Thyroid gland (tissue), 4 donors: Measurements from ENCODE around the gene VPS9D1. TPM values are rescaled to one million over a fixed set of nuclear protein-coding genes. Genes with fewer than 3 reads are reported as not detected.

Source experiments
- DNase-seq, 2 donors: peaks; one replicate each; pipeline ENCODE4 v3.0.0-alpha.2; 2019
- H3K27ac ChIP-seq, 3 donors: fragments of 200-600 bp; sonication (generic); 1 replicate in 2 of 3; 2 replicates in 1 of 3; pipeline ENCODE4 v1.5.1; 2016 to 2019; ENCODE audit warnings: mild to moderate bottlenecking in 1 of 3, moderate library complexity in 1 of 3
- H3K27me3 ChIP-seq: fragments of 200-600 bp; sonication (generic); one replicate; pipeline ENCODE4 v1.5.1; 2019
- H3K36me3 ChIP-seq, 2 donors: fragments of 200-600 bp; sonication (generic); one replicate each; pipeline ENCODE4 v1.5.1; 2016 to 2019
- H3K4me1 ChIP-seq, 2 donors: fragments of 200-600 bp; sonication (generic); one replicate each; pipeline ENCODE4 v1.5.1; 2017 to 2019
- H3K4me3 ChIP-seq, 3 donors: fragments of 200-600 bp; sonication (generic); replicated peaks in 1 of 3; 1 replicate in 2 of 3; 2 replicates in 1 of 3; pipeline ENCODE4 v1.5.1; 2016; ENCODE audit warnings: mild to moderate bottlenecking in 1 of 3
- H3K9me3 ChIP-seq: fragments of 200-600 bp; sonication (generic); one replicate; pipeline ENCODE4 v1.5.1; 2017
- CTCF ChIP-seq, 6 experiments: fragments of 200-600 bp in 3 of 6; fragments of 450-650 bp in 3 of 6; sonication (generic) in 3 of 6; IDR thresholded peaks; one replicate each; pipeline ENCODE4 v1.5.1; 2016 to 2019; ENCODE audit warnings: antibody characterized with exemption in 6 of 6, mild to moderate bottlenecking in 2 of 6, inconsistent platforms in 1 of 6, moderate library complexity in 1 of 6
- POLR2A ChIP-seq, 2 donors: fragments of 450-650 bp; IDR thresholded peaks; one replicate each; pipeline ENCODE4 v1.6.1; 2017; ENCODE audit warnings: antibody characterized with exemption in 2 of 2, mild to moderate bottlenecking in 2 of 2, moderate library complexity in 1 of 2
- WGBS, 2 donors: methylation state at CpG; one replicate each; pipeline ENCODE4 v1.1.5; 2017; 5-methylcytosine and 5-hydroxymethylcytosine counted together
- intact Hi-C: fragments of 100-400 bp; cut with DNase I; formaldehyde crosslinking; loops from one replicate; pipeline ENCODE4 v1.15.1; 2023
- total RNA-seq, 4 donors: library from RNA; depleted of rRNA; stranded (reverse); fragments of >200 nt; gene quantifications; one replicate each; pipeline ENCODE4 v1.2.3, GENCODE V29; 2016

Gene VPS9D1
- total RNA-seq, 4 donors from 2014 or later, result 3.1 to 15.6 (median 9.0) TPM

GRCh38 chr16:89707695-89708094, 13.0 kb downstream of the VPS9D1 start:
- H3K27me3 ChIP-seq, result no peaks in the 10 kb centered on the region
- no peak for DNase-seq
- H3K4me3 ChIP-seq, result no peak overlapping the region
- no peaks in the 10 kb centered on the region for H3K9me3 ChIP-seq
- intact Hi-C loops, result loop anchor here (5.0 to 10.0 kb wide), 2 partner anchors 85 to 157 kb away; no protein-coding TSS in a partner anchor
- TF ChIP-seq POLR2A (IDR thresholded peaks at IDR 0.05) (no peak), CTCF (IDR thresholded peaks at IDR 0.05) (no peak)
- H3K36me3 ChIP-seq, result no peaks in the 10 kb centered on the region
- 100% methylated on average over 1 to 2 of the region's 9 CpGs for WGBS, 2 donors
- H3K27ac ChIP-seq, result no peak overlapping the region
- H3K4me1 ChIP-seq, result peaks cover 7 to 10% of the 10 kb centered on the region in 2 donors

- peaks cover 2 to 8% of the 10 kb centered on the region in 2 donors for H3K4me1 ChIP-seq
- 89 to 92% methylated on average over 9 of the region's 14 CpGs for WGBS, 2 donors
- no peak for TF ChIP-seq POLR2A (IDR thresholded peaks at IDR 0.05)
- TF ChIP-seq CTCF (IDR thresholded peaks at IDR 0.05), result no peak
- H3K27ac ChIP-seq, result no peak overlapping the region
- intact Hi-C loops, result loop anchor here (5.0 to 10.0 kb wide), 2 partner anchors 86 to 158 kb away; no protein-coding TSS in a partner anchor
- H3K4me3 ChIP-seq, result no peak overlapping the region
- no peaks in the 10 kb centered on the region for H3K9me3 ChIP-seq
- H3K27me3 ChIP-seq, result no peaks in the 10 kb centered on the region
- H3K36me3 ChIP-seq, result no peaks in the 10 kb centered on the region
- no peak for DNase-seq
Observed at GRCh38 chr16:89706518-89707260, 14.0 kb downstream of the VPS9D1 start.

- intact Hi-C loops, result loop anchor here (5.0 to 10.0 kb wide), 2 partner anchors 87 to 160 kb away; no protein-coding TSS in a partner anchor
- H3K27me3 ChIP-seq, result no peaks in the 10 kb centered on the region
- no peak overlapping the region for H3K27ac ChIP-seq
- no peaks in the 10 kb centered on the region for H3K36me3 ChIP-seq
- H3K4me3 ChIP-seq, result no peak overlapping the region
- no peak for DNase-seq
- no peaks in the 10 kb centered on the region for H3K9me3 ChIP-seq
- H3K4me1 ChIP-seq, result peaks cover 7 to 14% of the 10 kb centered on the region in 2 donors
- TF ChIP-seq POLR2A (IDR thresholded peaks at IDR 0.05) (no peak), CTCF (IDR thresholded peaks at IDR 0.05) (no peak)
- 72 to 73% methylated on average over 15 of the region's 15 CpGs for WGBS, 2 donors
Observed at GRCh38 chr16:89705006-89705405, 15.7 kb downstream of the VPS9D1 start.

- Histone ChIP-seq H3K9me3 (no peaks in the 10 kb centered on the region), H3K4me3 (no peak overlapping the region), H3K27me3 (no peaks in the 10 kb centered on the region), H3K27ac (no peak overlapping the region), H3K4me1 (peaks cover 11 to 20% of the 10 kb centered on the region in 2 donors), H3K36me3 (no peaks in the 10 kb centered on the region)
- DNase-seq, result no peak
- intact Hi-C loops, result loop anchor here (10.0 kb wide), 1 partner anchor 161 kb away; no protein-coding TSS in a partner anchor
- 83 to 89% methylated on average over 13 of the region's 13 CpGs for WGBS, 2 donors
- TF ChIP-seq CTCF (IDR thresholded peaks at IDR 0.05), result no peak
- TF ChIP-seq POLR2A (IDR thresholded peaks at IDR 0.05), result no peak
Observed at GRCh38 chr16:89704281-89704680, 16.4 kb downstream of the VPS9D1 start.
